GM12892 (cell line): Measurements from ENCODE around the gene SAV1.

Experiments
- DNase-seq: peaks from one replicate; pipeline ENCODE4 v3.0.0; 2011; ENCODE audit not compliant: insufficient read length
- FAIRE-seq: peaks from 2 replicates; lab custom pipeline; 2011; peaks lifted over from hg19 to GRCh38; lab: Jason Lieb, UNC
- POLR2A ChIP-seq: IDR thresholded peaks from 2 replicates; pipeline ENCODE4 v1.6.1; 2011; ENCODE audit warnings: low read depth, low read length, control low read depth
- POLR2AphosphoS5 ChIP-seq: IDR thresholded peaks from 2 replicates; pipeline ENCODE4 v1.6.1; 2011; ENCODE audit warnings: low read depth, low read length, control low read depth
- TAF1 ChIP-seq: IDR thresholded peaks from 2 replicates; pipeline ENCODE4 v1.6.1; 2011; ENCODE audit warnings: low read depth, mild to moderate bottlenecking, control low read depth, low read length, borderline replicate concordance

SAV1 gene

GRCh38 chr14:50602035-50602434 lies 66.1 kb downstream of the SAV1 start:
- no peak for FAIRE-seq
- no peak for DNase-seq
- TF ChIP-seq TAF1 (no peak), POLR2A (no peak), POLR2AphosphoS5 (no peak)

GRCh38 chr14:50601394-50601793 lies 66.7 kb downstream of the SAV1 start:
- TF ChIP-seq POLR2A, result no peak
- no peak for TF ChIP-seq POLR2AphosphoS5
- DNase-seq, result no peak
- FAIRE-seq, result no peak

GRCh38 chr14:50600849-50601248 lies 67.3 kb downstream of the SAV1 start:
- FAIRE-seq (no peak), DNase-seq (no peak)
- TF ChIP-seq POLR2AphosphoS5 (no peak), TAF1 (no peak), POLR2A (no peak)

GRCh38 chr14:50599700-50600444 lies 68.2 kb downstream of the SAV1 start:
- no peak for TF ChIP-seq TAF1
- TF ChIP-seq POLR2AphosphoS5, result no peak
- TF ChIP-seq POLR2A, result no peak
- FAIRE-seq (peak; percentile 17), DNase-seq (no peak)

DNA sequence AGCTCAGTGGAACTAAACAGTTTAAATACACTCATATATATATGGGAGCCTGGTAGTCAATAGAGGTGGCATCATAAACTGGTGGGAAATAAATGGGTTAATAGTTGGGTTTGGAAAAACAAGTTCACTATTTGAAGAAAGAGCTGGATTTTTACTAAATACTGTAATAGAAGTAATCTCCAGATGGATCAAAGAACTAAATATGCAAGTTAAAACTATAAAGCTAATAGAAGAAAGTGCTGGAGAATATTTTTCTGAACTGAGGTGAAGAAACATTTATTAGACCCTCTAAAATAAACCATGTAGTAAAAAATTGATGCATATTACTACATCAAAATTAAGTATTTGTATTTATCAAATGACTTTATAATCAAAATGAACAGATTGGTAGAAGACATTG lies 69.3 kb downstream of the SAV1 start:
- FAIRE-seq (no peak), DNase-seq (no peak)
- TF ChIP-seq POLR2AphosphoS5, result no peak
- no peak for TF ChIP-seq TAF1
- no peak for TF ChIP-seq POLR2A

- TF ChIP-seq POLR2A (no peak), TAF1 (no peak), POLR2AphosphoS5 (no peak)
- FAIRE-seq, result no peak
Observed at GRCh38 chr14:50594577-50595316, 73.4 kb downstream of the SAV1 start.

GRCh38 chr14:50590464-50590863 lies 77.6 kb downstream of the SAV1 start:
- no peak for TF ChIP-seq TAF1
- TF ChIP-seq POLR2A, result no peak
- no peak for TF ChIP-seq POLR2AphosphoS5
- DNase-seq (no peak), FAIRE-seq (no peak)

More at GRCh38 chr14:50594577-50595316, 73.4 kb downstream of the SAV1 start:
- no peak for DNase-seq
